GM23248 (cell line): ENCODE data around the gene SMIM15. TPM values are rescaled to one million over a fixed set of nuclear protein-coding genes. Genes with fewer than 3 reads are reported as not detected.

ENCODE experiments used
- DNase-seq: peaks from one replicate; pipeline ENCODE4 v3.0.0-alpha.2; 2015
- H2AFZ ChIP-seq: fragments of 200-600 bp; sonication (generic); 2 replicates; pipeline ENCODE4 v1.6.1; 2016; ENCODE audit warnings: antibody characterized with exemption
- H3F3A ChIP-seq: fragments of 200-600 bp; sonication (generic); 2 replicates; pipeline ENCODE4 v1.6.1; 2016; ENCODE audit warnings: mild to moderate bottlenecking, antibody characterized with exemption, mixed run types; ENCODE audit not compliant: insufficient read depth
- H3K27ac ChIP-seq: fragments of 200-600 bp; sonication (generic); 2 replicates; pipeline ENCODE4 v1.5.1; 2016; ENCODE audit warnings: mild to moderate bottlenecking
- H3K27me3 ChIP-seq: fragments of 200-600 bp; sonication (generic); replicated peaks from 2 replicates; pipeline ENCODE4 v1.6.1; 2016; ENCODE audit warnings: mild to moderate bottlenecking; ENCODE audit not compliant: insufficient read depth
- H3K36me3 ChIP-seq: fragments of 200-600 bp; sonication (generic); 2 replicates; pipeline ENCODE4 v1.6.1; 2016; ENCODE audit warnings: low read depth, mild to moderate bottlenecking
- H3K4me1 ChIP-seq: fragments of 200-600 bp; sonication (generic); 2 replicates; pipeline ENCODE4 v1.6.1; 2016; ENCODE audit warnings: mild to moderate bottlenecking; ENCODE audit not compliant: insufficient read depth
- H3K4me2 ChIP-seq: fragments of 200-600 bp; sonication (generic); one replicate; pipeline ENCODE4 v1.6.1; 2016; ENCODE audit warnings: mild to moderate bottlenecking; ENCODE audit not compliant: unreplicated experiment
- H3K4me3 ChIP-seq: fragments of 200-600 bp; sonication (generic); 2 replicates; pipeline ENCODE4 v1.5.1; 2016; ENCODE audit warnings: mild to moderate bottlenecking
- H3K79me2 ChIP-seq: fragments of 200-600 bp; sonication (generic); 2 replicates; pipeline ENCODE4 v1.6.1; 2016; ENCODE audit warnings: mild to moderate bottlenecking; ENCODE audit not compliant: insufficient read depth
- H3K9ac ChIP-seq: fragments of 200-600 bp; sonication (generic); 2 replicates; pipeline ENCODE4 v1.6.1; 2016; ENCODE audit warnings: mild to moderate bottlenecking
- H3K9me2 ChIP-seq: fragments of 200-600 bp; sonication (generic); 2 replicates; pipeline ENCODE4 v1.6.1; 2016; ENCODE audit warnings: mixed run types, mild to moderate bottlenecking, moderate library complexity; ENCODE audit not compliant: insufficient read depth
- H3K9me3 ChIP-seq: fragments of 200-600 bp; sonication (generic); one replicate; pipeline ENCODE4 v1.6.1; 2017; ENCODE audit warnings: low read depth
- H4K20me1 ChIP-seq: fragments of 200-600 bp; sonication (generic); 2 replicates; pipeline ENCODE4 v1.6.0; 2016; ENCODE audit not compliant: insufficient read depth
- EZH2 ChIP-seq: fragments of 200-600 bp; sonication (generic); IDR thresholded peaks from 2 replicates; pipeline ENCODE4 v1.6.1; 2018; ENCODE audit warnings: antibody characterized with exemption, mild to moderate bottlenecking; ENCODE audit not compliant: insufficient read depth, poor library complexity, severe bottlenecking
- EZH2phosphoT487 ChIP-seq: fragments of 200-600 bp; sonication (generic); IDR thresholded peaks from 2 replicates; pipeline ENCODE4 v1.6.1; 2018; ENCODE audit warnings: antibody characterized with exemption, moderate library complexity, mild to moderate bottlenecking, low read depth; ENCODE audit not compliant: insufficient read depth
- WGBS, 2 experiments: methylation state at CpG; one replicate each; pipeline ENCODE4 v1.1.6; 2015 to 2017; ENCODE audit warnings: low lambda C conversion rate in 2 of 2, low coverage in 1 of 2; ENCODE audit errors: missing lambda C conversion rate in 2 of 2; 5-methylcytosine and 5-hydroxymethylcytosine counted together
- in situ Hi-C: fragments of 300-500 bp; cut with MboI; formaldehyde crosslinking; loops from 2 replicates; pipeline ENCODE4 v1.15.0; 2020
- polyA plus RNA-seq: library from polyadenylated mRNA; unstranded; fragments of >200 nt; fragmentation: Nextera tagmentation; extraction: Ambion mirVana; gene quantifications from 2 replicates; pipeline ENCODE4 v1.2.1, GENCODE V29; 2016
- total RNA-seq: library from RNA; depleted of rRNA; stranded (reverse); fragments of >200 nt; shearing (Covaris generic); gene quantifications from 2 replicates; pipeline ENCODE4 v1.2.3, GENCODE V29; 2014

Gene SMIM15
- total and polyA plus RNA-seq, 2 experiments from 2014 or later: 39.6 to 58.8 TPM

- H3K27me3 ChIP-seq: no peaks in the 10 kb centered on the region
- peaks cover 25% of the 10 kb centered on the region for H3K4me1 ChIP-seq
- TF ChIP-seq EZH2 (no peak), EZH2phosphoT487 (no peak)
- peaks cover 30% of the 10 kb centered on the region for H3K36me3 ChIP-seq
- no peak overlapping the region for H3K27ac ChIP-seq
- no peak overlapping the region for H3K4me3 ChIP-seq
- H3K79me2 ChIP-seq: peaks cover 87% of the 10 kb centered on the region
- DNase-seq: no peak
- no peaks in the 10 kb centered on the region for H3F3A ChIP-seq
- H2AFZ ChIP-seq: no peak overlapping the region
- in situ Hi-C loops: loop anchor here (10.0 to 25.0 kb wide), 2 partner anchors 165 to 502 kb away; no protein-coding TSS in a partner anchor
- WGBS, 2 experiments: 89 to 91% methylated on average over 4 of the region's 4 CpGs
- H3K9ac ChIP-seq: no peak overlapping the region
- H3K9me2 ChIP-seq: no peaks in the 10 kb centered on the region
- no peaks in the 10 kb centered on the region for H3K9me3 ChIP-seq
- no peaks in the 10 kb centered on the region for H4K20me1 ChIP-seq
- peak overlapping the region; percentile 95 for H3K4me2 ChIP-seq
Measured at GRCh38 chr5:61159836-61160235, 2.4 kb downstream of the SMIM15 start.

GRCh38 chr5:61159070-61159469, 3.2 kb downstream of the SMIM15 start:
- 92 to 96% methylated on average over 3 of the region's 3 CpGs for WGBS, 2 experiments
- Histone ChIP-seq H3K36me3 (peaks cover 30% of the 10 kb centered on the region), H4K20me1 (no peaks in the 10 kb centered on the region), H3F3A (no peaks in the 10 kb centered on the region), H3K9ac (no peak overlapping the region), H3K4me2 (peak overlapping the region; percentile 15), H3K9me2 (no peaks in the 10 kb centered on the region), H3K4me3 (no peak overlapping the region), H3K27ac (no peak overlapping the region), H2AFZ (no peak overlapping the region), H3K27me3 (no peaks in the 10 kb centered on the region), H3K79me2 (peaks cover 82% of the 10 kb centered on the region), H3K9me3 (no peaks in the 10 kb centered on the region), H3K4me1 (peaks cover 25% of the 10 kb centered on the region)
- DNase-seq: peak; percentile 14
- no peak for TF ChIP-seq EZH2
- no peak for TF ChIP-seq EZH2phosphoT487
- in situ Hi-C loops: loop anchor here (25.0 kb wide), 1 partner anchor 503 kb away; no protein-coding TSS in a partner anchor

GRCh38 chr5:61151893-61152292, 10.4 kb downstream of the SMIM15 start:
- Histone ChIP-seq H3K4me1 (no peaks in the 10 kb centered on the region), H3K9me3 (no peaks in the 10 kb centered on the region), H3K4me2 (no peak overlapping the region), H2AFZ (no peak overlapping the region), H3F3A (no peaks in the 10 kb centered on the region), H3K27ac (no peak overlapping the region), H3K9ac (no peak overlapping the region), H3K4me3 (no peak overlapping the region), H3K79me2 (peaks cover 18% of the 10 kb centered on the region), H3K9me2 (no peaks in the 10 kb centered on the region), H3K36me3 (no peaks in the 10 kb centered on the region), H4K20me1 (no peaks in the 10 kb centered on the region), H3K27me3 (no peaks in the 10 kb centered on the region)
- TF ChIP-seq EZH2 (no peak), EZH2phosphoT487 (no peak)
- DNase-seq: no peak
- WGBS, 2 experiments: 96 to 100% methylated on average over 2 of the region's 2 CpGs
- in situ Hi-C loops: loop anchor here (25.0 kb wide), 1 partner anchor 510 kb away; no protein-coding TSS in a partner anchor

- TF ChIP-seq EZH2phosphoT487: no peak
- TF ChIP-seq EZH2: no peak
- Histone ChIP-seq H3K4me2 (no peak overlapping the region), H3K79me2 (peaks cover 8% of the 10 kb centered on the region), H3K9ac (no peak overlapping the region), H3K9me3 (no peaks in the 10 kb centered on the region), H4K20me1 (no peaks in the 10 kb centered on the region), H2AFZ (no peak overlapping the region), H3K27ac (no peak overlapping the region), H3K27me3 (no peaks in the 10 kb centered on the region), H3K36me3 (no peaks in the 10 kb centered on the region), H3F3A (no peaks in the 10 kb centered on the region), H3K9me2 (no peaks in the 10 kb centered on the region), H3K4me1 (no peaks in the 10 kb centered on the region), H3K4me3 (no peak overlapping the region)
- in situ Hi-C loops: no loop called here
- DNase-seq: no peak
Measured at GRCh38 chr5:61148515-61148914, 13.8 kb downstream of the SMIM15 start.

- Histone ChIP-seq H4K20me1 (no peaks in the 10 kb centered on the region), H3K36me3 (no peaks in the 10 kb centered on the region), H3K4me1 (no peaks in the 10 kb centered on the region), H3K4me3 (no peak overlapping the region), H3F3A (no peaks in the 10 kb centered on the region), H3K27ac (no peak overlapping the region), H3K79me2 (peaks cover 4% of the 10 kb centered on the region; the same call in 1 of the 2 replicates), H3K9me3 (no peaks in the 10 kb centered on the region), H3K27me3 (no peaks in the 10 kb centered on the region), H3K4me2 (no peak overlapping the region), H3K9me2 (no peaks in the 10 kb centered on the region), H3K9ac (no peak overlapping the region), H2AFZ (no peak overlapping the region)
- TF ChIP-seq EZH2phosphoT487: no peak
- TF ChIP-seq EZH2: no peak
- 38% methylated on average over 3 of the region's 3 CpGs for WGBS, 2 experiments
- in situ Hi-C loops: no loop called here
- DNase-seq: no peak
Measured at GRCh38 chr5:61142811-61143210, 19.5 kb downstream of the SMIM15 start.
